HG02763 (cell line): ENCODE measurements around the gene AMY2B.
"Not testable (repeated sequence)": the region's sequence is repeated elsewhere in the genome, so short reads cannot be mapped to it uniquely, and the experiment has no call there.

Experiments
- ATAC-seq: cut with Tn5 transposase; IDR thresholded peaks from one replicate; pipeline ENCODE4 v1.9.1; 2021; ENCODE audit warnings: mild to moderate bottlenecking, moderate library complexity; ENCODE audit not compliant: unreplicated experiment

AMY2B gene

GRCh38 chr1:103571289-103571688 lies at the start of gene AMY2B:
Gene AMY2B, plus strand, starts transcription at chr1:103571589. Its CDS starts 14 bp downstream, at chr1:103571603.
- not testable (repeated sequence) for ATAC-seq

- ATAC-seq = no peak
Measured at GRCh38 chr1:103523346-103523745, 48.0 kb upstream of the AMY2B start.

- ATAC-seq = peak; percentile 55
Measured at GRCh38 chr1:103525114-103525606, 46.2 kb upstream of the AMY2B start.

DNA sequence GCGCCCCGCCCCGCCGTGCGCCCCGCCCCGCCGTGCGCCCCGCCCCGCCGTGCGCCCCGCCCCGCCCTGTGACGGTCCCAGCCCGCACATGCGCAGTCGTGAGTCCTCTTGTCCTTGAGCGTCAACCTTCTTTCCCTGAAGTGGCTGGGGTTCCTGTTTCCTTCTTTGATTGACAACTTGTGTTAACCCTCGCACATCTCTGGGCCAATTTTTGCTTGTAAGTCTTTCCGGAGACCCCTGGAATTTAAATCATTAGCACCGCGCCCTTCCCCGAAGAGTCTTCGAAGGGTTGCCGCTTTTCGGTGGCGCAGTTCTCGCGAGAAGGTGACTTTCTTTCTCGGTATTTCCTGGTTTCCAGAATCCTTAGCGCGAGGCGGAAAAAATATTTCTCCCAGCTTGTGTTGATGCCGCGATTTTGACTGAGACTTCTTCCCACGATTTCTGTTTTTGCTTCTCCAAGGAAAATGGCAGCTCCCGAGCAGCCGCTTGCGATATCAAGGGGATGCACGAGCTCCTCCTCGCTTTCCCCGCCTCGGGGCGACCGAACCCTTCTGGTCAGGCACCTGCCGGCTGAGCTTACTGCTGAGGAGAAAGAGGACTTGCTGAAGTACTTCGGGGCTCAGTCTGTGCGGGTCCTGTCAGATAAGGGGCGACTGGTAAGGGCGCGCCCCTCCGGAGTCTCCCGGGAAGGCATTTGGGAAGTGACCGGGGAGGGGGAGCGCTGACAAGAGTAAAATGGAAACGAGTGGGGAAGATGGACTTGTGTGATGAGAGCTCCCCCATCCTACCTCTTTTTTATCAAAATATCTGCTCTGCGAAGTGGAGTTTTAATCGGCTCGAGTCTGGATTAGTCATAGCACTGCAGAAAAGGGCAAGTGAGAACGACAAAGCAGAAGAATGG lies 45.5 kb upstream of the AMY2B start, which contains the start of gene RNPC3:
TSS of gene RNPC3 (plus strand) at position 93 of the 901 bp plus-strand sequence. CDS start at position 465, 372 bp downstream.
- ATAC-seq = peak; percentile 84

DNA sequence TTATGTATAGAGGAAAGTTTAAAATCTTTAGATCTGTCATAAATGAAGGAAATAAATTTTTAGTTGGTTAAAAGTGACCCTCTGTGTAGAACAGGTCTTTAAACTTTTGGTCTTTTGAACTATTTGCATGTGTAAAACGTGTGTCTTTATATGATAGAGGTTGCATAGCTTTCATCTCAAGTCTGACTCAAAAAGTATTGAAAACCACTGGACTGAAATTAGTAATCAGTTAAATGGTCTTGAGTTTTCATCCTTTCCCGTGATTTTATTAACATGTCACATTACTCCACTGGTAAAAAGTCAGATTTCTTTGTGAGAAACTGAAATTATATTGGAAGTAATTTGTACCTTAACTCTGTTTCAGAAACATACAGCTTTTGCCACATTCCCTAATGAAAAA lies 44.1 kb upstream of the AMY2B start:
- ATAC-seq = no peak

DNA sequence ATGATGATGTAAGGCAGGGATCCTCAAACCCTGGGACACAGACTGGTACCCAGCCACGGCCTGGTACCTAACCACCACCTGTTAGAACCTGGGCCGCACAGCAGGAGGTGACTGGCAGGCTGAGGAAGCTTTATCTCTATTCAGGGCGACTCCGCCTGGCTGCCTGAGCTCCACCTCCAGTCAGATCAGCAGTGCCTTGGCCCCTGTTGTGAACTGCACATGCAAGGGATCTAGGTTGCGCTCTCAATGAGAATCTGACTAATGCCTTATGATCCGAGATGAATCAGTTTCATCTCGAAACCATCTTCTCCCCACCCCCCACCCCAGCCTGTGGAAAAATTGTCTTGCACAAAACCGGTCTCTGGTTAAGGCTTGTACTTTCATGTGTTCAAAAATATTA lies 41.6 kb upstream of the AMY2B start:
- ATAC-seq = no peak

GRCh38 chr1:103538226-103538625 lies 33.2 kb upstream of the AMY2B start:
- ATAC-seq = no peak

- ATAC-seq = no peak
Measured at GRCh38 chr1:103541431-103541830, 30.0 kb upstream of the AMY2B start.

GRCh38 chr1:103546496-103546895 lies 24.9 kb upstream of the AMY2B start:
- ATAC-seq = no peak

DNA sequence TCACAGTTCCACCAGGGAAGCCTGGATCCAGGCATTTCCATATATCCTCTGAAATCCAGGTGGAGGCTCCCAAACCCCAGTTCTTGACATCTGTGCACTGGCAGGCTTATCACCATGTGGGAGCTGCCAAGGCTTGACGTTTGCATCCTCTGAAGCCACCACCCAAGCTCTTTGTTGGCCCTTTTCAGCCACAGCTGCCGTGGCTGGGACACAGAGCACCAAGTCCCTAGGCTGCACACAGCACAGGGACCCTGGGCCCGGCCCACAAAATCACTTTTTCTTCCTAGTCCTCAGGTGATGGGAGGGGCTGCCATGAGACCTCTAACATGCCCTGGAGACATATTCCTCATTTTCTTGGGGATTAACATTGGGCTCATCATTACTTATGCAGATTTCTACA lies 23.5 kb upstream of the AMY2B start:
- ATAC-seq = no peak

DNA sequence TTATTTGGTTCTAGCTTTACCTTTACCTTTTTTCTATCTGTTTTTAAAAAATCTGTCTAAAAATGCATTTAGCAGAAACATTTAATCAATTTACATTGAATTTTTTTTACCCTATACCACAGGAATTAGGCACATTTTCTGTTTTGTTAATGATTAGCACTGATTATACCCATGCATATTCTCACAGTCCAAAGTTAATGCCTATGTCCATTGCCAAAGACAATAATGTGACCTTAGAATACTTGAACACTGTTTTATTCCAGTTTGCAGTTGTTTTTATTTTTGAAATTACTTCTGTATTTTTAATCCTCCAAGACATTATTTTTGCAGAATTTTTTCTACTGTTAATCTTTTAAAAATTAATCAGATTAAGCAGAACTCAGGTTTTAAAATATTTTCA lies 11.0 kb upstream of the AMY2B start:
- no peak for ATAC-seq

- not testable (repeated sequence) for ATAC-seq
Measured at GRCh38 chr1:103561124-103561523, 10.3 kb upstream of the AMY2B start.

GRCh38 chr1:103561643-103562395 lies 9.6 kb upstream of the AMY2B start:
- peak; percentile 80 for ATAC-seq

DNA sequence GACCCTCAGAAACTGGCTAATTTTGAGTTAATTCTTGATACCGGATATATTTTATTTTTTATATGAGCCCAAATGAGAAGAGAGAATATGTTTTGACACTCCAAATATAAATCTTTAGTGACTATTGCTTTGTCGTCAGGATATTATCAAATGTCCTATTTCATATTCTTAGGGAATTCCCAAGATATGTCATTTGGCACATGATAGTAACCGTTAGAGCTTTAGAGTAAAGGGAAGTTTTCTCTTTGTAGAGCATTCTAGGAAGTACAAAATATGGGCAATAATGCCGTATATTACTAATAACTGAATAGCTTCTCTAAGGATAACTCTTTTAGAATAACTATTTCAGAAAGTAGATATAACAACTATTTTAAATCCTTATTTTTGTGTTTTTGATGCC lies 8.3 kb upstream of the AMY2B start:
- ATAC-seq = no peak

DNA sequence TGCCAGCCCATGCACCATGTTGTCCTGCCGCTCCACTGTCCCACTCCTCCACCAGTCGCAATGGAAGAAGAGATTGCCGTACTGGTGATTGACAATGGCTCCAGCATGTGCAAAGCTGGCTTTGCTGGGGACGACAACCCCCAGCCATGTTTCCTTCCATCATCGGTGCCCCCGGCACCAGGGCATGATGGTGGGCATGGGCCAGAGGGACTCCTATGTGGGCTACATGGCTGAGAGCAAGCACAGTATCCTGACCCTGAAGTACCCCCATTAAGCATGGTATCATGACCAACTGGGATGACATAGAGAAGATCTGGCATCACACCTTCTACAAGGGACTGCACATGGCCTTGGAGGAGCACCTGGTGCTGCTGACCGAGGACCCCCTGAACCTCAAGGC lies 1.9 kb upstream of the AMY2B start:
- ATAC-seq = no peak

DNA sequence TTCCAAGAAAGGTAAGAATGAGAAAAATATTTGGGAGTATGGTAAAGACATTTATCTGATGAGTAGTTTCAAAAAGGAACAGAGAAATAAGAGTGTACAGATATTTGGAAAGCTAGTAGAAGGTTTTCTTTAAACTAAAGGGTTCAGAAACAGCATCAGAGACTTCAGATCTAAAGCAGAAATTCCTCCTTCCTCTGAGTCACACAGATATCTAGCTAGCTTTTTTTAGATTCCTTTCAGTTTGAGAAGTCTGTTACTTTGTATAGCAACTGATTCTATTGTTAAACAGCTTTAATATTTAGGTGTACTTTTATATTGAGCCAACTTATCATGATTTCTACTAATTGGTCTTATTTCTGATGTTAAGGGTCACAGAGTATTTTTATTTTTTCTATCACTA lies 4.7 kb downstream of the AMY2B start:
- no peak for ATAC-seq

DNA sequence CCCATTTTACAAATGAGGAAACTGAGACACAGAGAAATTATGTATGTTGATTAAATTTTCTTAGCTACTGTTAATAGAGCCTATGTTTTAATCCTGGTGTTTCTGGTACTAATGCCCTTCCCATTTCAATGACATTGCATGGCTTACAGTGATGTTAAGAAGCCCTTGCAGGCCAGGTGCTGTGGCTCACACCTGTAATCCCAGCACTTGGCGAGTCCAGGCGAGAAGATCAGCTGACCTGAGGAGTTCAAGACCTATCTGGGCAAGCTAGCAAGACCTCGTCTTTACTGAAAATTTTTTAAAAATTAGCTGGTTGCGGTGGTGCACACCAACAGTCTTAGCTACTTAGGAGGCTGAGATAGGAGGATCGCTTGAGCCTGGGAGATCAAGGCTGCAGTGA lies 5.4 kb downstream of the AMY2B start:
- not testable (repeated sequence) for ATAC-seq

- ATAC-seq = no peak
Measured at GRCh38 chr1:103582464-103582863, 11.1 kb downstream of the AMY2B start.

GRCh38 chr1:103583887-103584286 lies 12.5 kb downstream of the AMY2B start:
- no peak for ATAC-seq

GRCh38 chr1:103584537-103584936 lies 13.1 kb downstream of the AMY2B start:
- no peak for ATAC-seq

DNA sequence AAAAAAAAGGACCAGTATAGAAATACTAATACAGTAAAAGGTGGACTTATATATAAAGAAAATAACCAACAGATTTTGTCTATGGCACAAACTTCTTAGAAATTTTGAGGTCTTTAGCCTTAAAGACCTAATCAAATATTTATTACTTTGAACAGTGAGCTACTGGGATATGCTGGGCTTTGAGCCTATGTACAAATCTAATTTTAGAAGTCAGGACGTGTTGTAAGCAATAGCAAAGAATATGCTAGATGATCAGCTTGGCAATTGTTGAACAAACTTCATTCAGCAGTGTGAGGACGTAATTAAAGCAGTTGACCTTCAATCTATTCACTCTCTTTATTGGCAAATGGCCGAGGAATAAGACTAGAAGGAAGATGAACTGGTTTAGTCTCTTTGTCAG lies 31.4 kb downstream of the AMY2B start:
- ATAC-seq = not testable (repeated sequence)

DNA sequence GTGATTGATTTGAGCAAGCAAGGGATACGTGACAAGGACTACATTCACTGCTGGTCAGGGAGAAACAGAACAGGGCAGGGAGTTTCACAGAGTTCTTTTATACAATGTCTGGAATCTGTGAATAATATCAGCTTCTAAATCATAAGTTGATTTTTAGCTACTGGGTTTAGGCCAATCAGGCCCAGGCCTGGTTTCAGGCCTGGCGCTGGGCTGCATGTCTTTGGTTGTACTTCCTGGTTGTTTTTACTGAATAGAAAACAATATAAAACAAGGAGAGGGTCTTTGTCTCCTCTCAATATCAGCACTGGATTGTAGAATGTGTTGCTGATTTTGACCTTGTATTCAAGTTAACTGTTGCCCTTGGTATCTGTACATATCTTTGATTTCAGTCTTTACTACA lies 45.0 kb downstream of the AMY2B start:
- no peak for ATAC-seq
